ENCODE data around the gene MBOAT2.
"Not testable (repeated sequence)": the region's sequence is repeated elsewhere in the genome, so short reads cannot be mapped to it uniquely, and the experiment has no call there.

Gene MBOAT2

GRCh38 chr2:8966123-8966908 lies 37.2 kb downstream of the MBOAT2 start:
- intact Hi-C loops (cut with DNase I): no loop called here
- DNase-seq: no peak

- intact Hi-C loops (cut with DNase I): no loop called here
- no peak for DNase-seq
These were observed 38.1 kb downstream of the MBOAT2 start for GRCh38 chr2:8965216-8965969.

DNA sequence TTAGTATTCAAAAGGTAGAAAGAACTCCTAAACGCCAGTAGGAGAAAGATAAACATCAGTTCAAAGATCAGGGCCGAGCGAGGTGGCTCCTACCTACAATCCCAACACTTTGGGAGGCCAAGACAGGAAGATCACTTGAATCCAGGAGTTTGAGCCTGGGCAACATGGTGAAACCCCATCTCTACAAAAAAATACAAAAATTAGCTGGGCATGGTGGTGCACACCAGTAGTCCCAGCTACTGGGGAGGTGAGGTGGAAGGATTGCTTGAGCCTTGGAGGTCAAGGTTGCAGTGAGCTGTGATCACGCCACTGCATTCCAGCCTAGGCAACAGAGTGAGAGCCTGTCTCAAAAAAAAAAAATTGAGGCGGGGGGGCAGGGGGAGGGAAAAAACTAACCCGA lies 40.6 kb downstream of the MBOAT2 start:
- intact Hi-C loops (cut with DNase I): no loop called here
- DNase-seq: no peak

GRCh38 chr2:8957628-8958027 lies 45.9 kb downstream of the MBOAT2 start:
- intact Hi-C loops (cut with DNase I): no loop called here
- no peak for DNase-seq

GRCh38 chr2:8956774-8957173 lies 46.7 kb downstream of the MBOAT2 start:
- intact Hi-C loops (cut with DNase I): no loop called here
- no peak for DNase-seq

GRCh38 chr2:8954990-8955389 lies 48.5 kb downstream of the MBOAT2 start:
- intact Hi-C loops (cut with DNase I): no loop called here
- DNase-seq: no peak

DNA sequence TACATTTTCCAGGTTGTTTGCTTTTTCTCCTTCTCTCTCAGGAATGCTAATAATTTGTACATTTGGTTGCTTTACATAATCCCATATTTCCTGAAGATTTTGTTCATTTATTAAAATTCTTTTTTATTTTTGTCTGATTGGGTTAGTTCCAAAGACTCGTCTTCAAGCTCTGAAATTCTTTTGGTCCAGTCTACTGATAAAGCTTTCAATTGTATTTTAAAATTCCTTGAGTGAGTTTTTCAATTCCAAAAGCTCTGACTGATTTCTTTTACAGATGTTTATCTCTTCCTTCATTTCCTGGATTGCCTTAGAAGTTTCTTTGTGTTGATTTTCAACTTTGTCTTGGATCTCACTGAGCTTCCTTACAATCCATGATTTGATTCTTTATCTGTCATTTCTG lies 50.0 kb downstream of the MBOAT2 start:
- no peak for DNase-seq

DNA sequence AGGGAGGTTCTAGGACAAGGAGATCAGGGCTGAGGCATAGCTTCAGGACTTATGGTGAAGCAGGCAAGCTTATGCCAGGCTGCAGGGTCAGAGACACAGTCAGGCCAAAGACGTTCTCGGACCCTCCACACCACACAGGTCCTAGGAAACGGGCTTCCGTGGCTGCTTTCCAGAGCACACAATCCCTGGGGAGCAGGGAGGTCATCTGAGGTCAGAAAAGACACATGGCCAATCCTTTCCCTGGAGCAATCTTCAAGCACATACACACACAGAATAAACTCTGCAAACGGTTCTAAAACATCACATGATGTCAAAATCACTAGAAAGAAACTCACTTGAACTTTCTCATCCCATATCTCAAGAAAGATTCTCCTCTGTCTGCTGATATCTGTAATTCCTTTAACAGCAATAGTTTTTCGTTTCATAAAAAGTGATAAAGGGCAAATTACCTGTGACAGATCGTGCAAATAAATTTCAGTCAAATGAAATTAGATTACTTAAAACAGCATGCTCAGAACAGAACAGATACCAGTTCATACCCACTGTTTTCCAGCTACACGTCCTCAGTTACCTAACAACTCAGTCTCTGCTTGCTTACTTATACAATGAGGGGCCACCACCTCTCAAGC lies 63.9 kb downstream of the MBOAT2 start:
- intact Hi-C loops (cut with DNase I): no loop called here
- no peak for DNase-seq

More for the DNA sequence above, 50.0 kb downstream of the MBOAT2 start:
- intact Hi-C loops (cut with DNase I): no loop called here

- intact Hi-C loops (cut with DNase I): no loop called here
- no peak for DNase-seq
These were observed 65.1 kb downstream of the MBOAT2 start for GRCh38 chr2:8938384-8938783.

DNA sequence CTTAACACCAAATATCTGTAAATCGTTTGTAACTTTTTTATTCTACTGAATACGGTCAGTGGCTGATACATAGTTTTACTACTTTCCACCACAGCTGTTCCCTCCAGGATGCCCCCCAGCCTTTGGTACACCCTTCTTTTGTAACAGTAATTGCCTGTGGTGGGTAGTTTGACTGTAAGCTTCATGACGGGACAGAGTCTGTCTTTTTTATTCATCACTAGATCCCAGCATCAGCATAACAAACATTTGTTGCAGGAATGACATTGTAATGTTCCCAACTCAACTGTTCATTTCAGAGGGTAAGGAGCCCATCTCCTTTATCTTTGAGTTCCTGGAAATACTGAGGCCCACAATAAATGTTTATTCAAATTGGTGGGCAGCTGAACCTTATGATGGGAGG lies 67.5 kb downstream of the MBOAT2 start:
- intact Hi-C loops (cut with DNase I): no loop called here
- no peak for DNase-seq

DNA sequence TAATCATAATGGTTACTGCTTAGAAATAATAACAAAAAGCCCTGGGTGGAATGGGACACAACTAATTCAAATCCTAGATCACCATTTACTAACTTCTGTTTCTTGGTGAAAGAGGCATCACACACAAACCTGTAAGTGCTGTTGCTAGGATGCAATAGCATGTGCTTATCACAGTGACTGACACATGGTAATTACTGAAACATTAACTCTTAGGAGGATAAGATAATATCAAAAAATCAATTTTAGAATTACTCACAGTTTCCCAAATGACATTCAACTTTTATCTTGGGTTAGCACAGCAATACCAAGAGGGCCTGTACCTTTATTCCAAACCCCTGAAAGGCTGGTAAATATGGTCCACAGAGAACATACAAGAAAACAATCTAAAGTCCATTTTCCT lies 69.1 kb downstream of the MBOAT2 start:
- no peak for DNase-seq
- intact Hi-C loops (cut with DNase I): no loop called here

DNA sequence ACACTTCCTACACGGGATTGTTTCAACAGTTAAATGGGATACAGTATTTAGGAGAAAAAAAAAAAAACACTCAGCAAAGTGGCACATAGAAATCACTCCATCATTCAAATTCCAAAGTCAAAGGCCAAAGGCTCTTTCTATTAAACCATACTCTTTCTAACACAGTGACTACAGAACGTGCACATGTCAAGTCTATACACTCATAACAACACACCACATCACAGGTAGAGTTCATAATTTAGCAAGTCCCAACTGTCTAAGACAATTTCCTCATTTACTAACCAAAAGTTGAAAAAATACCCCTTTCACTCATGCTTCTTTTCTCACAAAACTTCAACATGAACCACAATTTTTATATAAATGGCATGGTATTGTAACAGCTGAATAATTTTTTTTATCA lies 70.8 kb downstream of the MBOAT2 start:
- intact Hi-C loops (cut with DNase I): no loop called here
- no peak for DNase-seq

DNA sequence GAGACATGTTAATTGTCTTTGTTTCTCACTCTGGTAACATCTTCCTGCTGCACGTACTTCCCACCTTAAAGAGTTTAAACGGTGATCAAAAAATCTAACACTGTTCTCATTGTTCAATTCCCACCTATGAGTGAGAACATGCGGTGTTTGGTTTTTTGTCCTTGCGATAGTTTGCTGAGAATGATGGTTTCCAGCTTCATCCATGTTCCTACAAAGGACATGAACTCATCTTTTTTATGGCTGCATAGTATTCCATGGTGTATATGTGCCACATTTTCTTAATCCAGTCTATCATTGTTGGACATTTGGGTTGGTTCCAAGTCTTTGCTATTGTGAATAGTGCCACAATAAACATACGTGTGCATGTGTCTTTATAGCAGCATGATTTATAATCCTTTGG lies 73.3 kb downstream of the MBOAT2 start:
- intact Hi-C loops (cut with DNase I); DNase-seq: not testable (repeated sequence)

GRCh38 chr2:8929128-8929527 lies 74.4 kb downstream of the MBOAT2 start:
- intact Hi-C loops (cut with DNase I): loop anchor here (5.0 kb wide), 1 partner anchor 73 kb away; the partner anchor contains the start of gene MBOAT2

GRCh38 chr2:8927510-8928455 lies 75.7 kb downstream of the MBOAT2 start:
- peak in 7 of 10 donors; percentile 24 to 92 (median 61) for DNase-seq
- intact Hi-C loops (cut with DNase I): loop anchor here (5.0 kb wide), 1 partner anchor 75 kb away; the partner anchor contains the start of gene MBOAT2

More at GRCh38 chr2:8929128-8929527, 74.4 kb downstream of the MBOAT2 start:
- DNase-seq: no peak

- DNase-seq: peak; percentile 52 to 97 (median 78)
- intact Hi-C loops (cut with DNase I): loop anchor here (5.0 kb wide), 1 partner anchor 76 kb away; the partner anchor contains the start of gene MBOAT2
These were observed 77.1 kb downstream of the MBOAT2 start for GRCh38 chr2:8926356-8926755.

GRCh38 chr2:8925411-8925810 lies 78.1 kb downstream of the MBOAT2 start:
- DNase-seq: no peak
- intact Hi-C loops (cut with DNase I): loop anchor here (5.0 kb wide), 1 partner anchor 77 kb away; the partner anchor contains the start of gene MBOAT2

DNA sequence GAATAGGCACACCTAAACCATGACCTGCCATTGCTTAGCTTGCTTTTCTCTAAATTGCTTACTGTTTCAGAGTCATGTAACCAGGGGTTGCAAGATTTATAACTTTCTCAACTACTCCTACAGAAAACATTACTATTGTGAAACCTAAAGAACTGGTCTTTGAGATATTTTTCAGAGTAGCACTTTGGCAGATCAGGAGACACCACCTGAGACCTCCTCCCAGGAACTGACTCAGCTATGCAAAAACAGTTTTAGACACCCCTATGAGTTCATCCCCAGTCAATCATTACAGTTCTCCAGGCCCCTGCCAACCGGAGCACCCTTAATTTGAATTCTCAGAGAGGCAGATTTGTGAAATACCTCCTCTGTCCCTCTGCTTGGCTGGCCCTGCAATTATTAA lies 80.3 kb downstream of the MBOAT2 start:
- intact Hi-C loops (cut with DNase I): no loop called here
- DNase-seq: no peak

DNA sequence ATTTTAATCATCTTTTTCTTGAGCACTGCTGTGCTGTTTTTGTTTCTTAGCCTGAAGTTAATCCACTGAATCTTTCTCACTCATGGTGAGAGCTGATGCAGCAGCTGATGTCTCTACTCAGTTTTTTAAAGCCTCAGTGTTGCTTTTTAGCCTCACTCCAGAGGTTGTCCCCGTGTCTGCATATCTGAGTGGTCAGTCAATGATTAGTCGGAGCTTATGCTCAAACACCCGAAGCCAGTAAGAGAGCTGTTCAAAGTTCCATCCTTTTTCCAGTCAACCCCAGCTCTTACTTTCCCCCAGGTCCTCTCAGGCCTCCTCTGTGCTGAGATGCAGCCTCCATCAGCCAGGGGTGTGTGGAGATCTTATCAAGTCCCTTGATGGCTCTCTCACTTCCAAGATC lies 81.1 kb downstream of the MBOAT2 start:
- intact Hi-C loops (cut with DNase I): no loop called here

GRCh38 chr2:8918412-8918811 lies 85.1 kb downstream of the MBOAT2 start:
- intact Hi-C loops (cut with DNase I): no loop called here

More for the DNA sequence above, 81.1 kb downstream of the MBOAT2 start:
- no peak for DNase-seq

More at GRCh38 chr2:8918412-8918811, 85.1 kb downstream of the MBOAT2 start:
- DNase-seq: no peak
